Adrenal gland (tissue), 19 donors: ENCODE data around the gene AFAP1. TPM values are rescaled to one million over a fixed set of nuclear protein-coding genes. Genes with fewer than 3 reads are reported as not detected.
A peak's percentile ranks its signal among the peaks of the same experiment; 100 is the strongest.

ENCODE experiments used
- DNase-seq, 7 donors: peaks; one replicate each; pipeline ENCODE4 v3.0.0-alpha.2; 2019 to 2020
- H3K27ac ChIP-seq, 5 donors: fragments of 200-600 bp; sonication (generic) in 4 of 5; 1 replicate in 3 of 5; 2 replicates in 2 of 5; pipeline versions ENCODE4 v1.5.1 to v1.8.0; 2016 to 2020; ENCODE audit warnings: mild to moderate bottlenecking in 1 of 5
- H3K27me3 ChIP-seq: fragments of 200-600 bp; 2 replicates; pipeline ENCODE4 v1.8.0; 2021
- H3K36me3 ChIP-seq, 2 donors: fragments of 200-600 bp; replicated peaks in 1 of 2; 1 replicate in 1 of 2; 2 replicates in 1 of 2; pipeline versions ENCODE4 v1.5.1 to v1.8.0; 2018 to 2022
- H3K4me1 ChIP-seq, 2 donors: fragments of 200-600 bp; replicated peaks in 1 of 2; 1 replicate in 1 of 2; 2 replicates in 1 of 2; pipeline versions ENCODE4 v1.5.1 to v1.8.0; 2018 to 2021
- H3K4me3 ChIP-seq, 4 donors: fragments of 200-600 bp; sonication (generic) in 3 of 4; one replicate each; pipeline ENCODE4 v1.5.1; 2016 to 2018
- H3K9me3 ChIP-seq, 3 donors: fragments of 200-600 bp; sonication (generic) in 1 of 3; replicated peaks in 1 of 3; 1 replicate in 2 of 3; 2 replicates in 1 of 3; pipeline versions ENCODE4 v1.5.1 to v1.8.0; 2016 to 2021
- CTCF ChIP-seq, 6 experiments: fragments of 450-650 bp in 4 of 6; fragments of 200-600 bp in 2 of 6; sonication (generic) in 1 of 6; IDR thresholded peaks; 1 replicate in 5 of 6; 2 replicates in 1 of 6; pipeline versions ENCODE4 v1.5.1 to v1.8.0; 2016 to 2021; ENCODE audit warnings: antibody characterized with exemption in 6 of 6, mild to moderate bottlenecking in 2 of 6, moderate library complexity in 1 of 6
- POLR2A ChIP-seq, 2 donors: fragments of 450-650 bp; IDR thresholded peaks; one replicate each; pipeline ENCODE4 v1.6.1; 2017; ENCODE audit warnings: antibody characterized with exemption in 2 of 2, mild to moderate bottlenecking in 2 of 2, moderate library complexity in 1 of 2
- WGBS, 4 donors: extraction: QIAGEN DNeasy Blood & Tissue Kit in 2 of 4; methylation state at CpG; one replicate each; pipeline versions ENCODE4 v1.1.5 to v1.1.7; 2013 to 2017; 5-methylcytosine and 5-hydroxymethylcytosine counted together
- intact Hi-C, 2 donors: fragments of 100-400 bp; cut with DNase I; formaldehyde crosslinking; loops; one replicate each; pipeline versions ENCODE4 v1.14.1 to v1.15.0; 2022 to 2023
- long read RNA-seq, 10 donors: library from polyadenylated mRNA in 3 of 10; unstranded in 2 of 10; stranded (forward) in 1 of 10; transcript quantifications; one replicate each; pipeline ENCODE4 v2.0.0 and lab custom pipeline, GENCODE V29; 2021 to 2026
- polyA plus RNA-seq, 3 donors: library from polyadenylated mRNA; stranded (reverse); fragments of 200-250 nt in 2 of 3; fragments of 350-450 nt in 1 of 3; fragmentation: Illumina TruSeq in 1 of 3; extraction: RNeasy Lipid Tissue Mini Kit (QIAGEN cat#74804) in 1 of 3; gene quantifications; one replicate each; pipeline ENCODE4 v1.2.3, GENCODE V29; 2013 to 2014
- total RNA-seq, 9 donors: library from RNA; depleted of rRNA in 4 of 9; stranded (reverse); fragments of >200 nt in 4 of 9; fragments of 120-200 nt in 1 of 9; fragmentation: NEBNext Ultra II Directional in 1 of 9; extraction: Animal tissue kit (Norgen Biotek cat#: 25700) in 1 of 9; gene quantifications; one replicate each; pipeline versions ENCODE4 v1.1.0 to v1.2.4, GENCODE V29; 2013 to 2023
- donor health status: healthy with polysubstance abuse.
- donor health status: Bipolar disorder and iron deficiency.
- donor health status: DM: yes; HTN: yes; CAD: no.
- donor health status: DM: no; HTN: no; CAD: no.
- donor health status: DM: no; HTN: no; CAD: no.
- donor health status: DM: yes; HTN: yes; CAD: no.

Gene AFAP1
- 10 to 100 TPM in 6 of 9 donors, 1 to 10 TPM in 3; 6.5 to 16.1 (median 10.6) TPM for total RNA-seq
- 1 to 10 TPM; 3.3 to 4.9 (median 4.7) TPM for polyA plus RNA-seq
- long read RNA-seq, donor 1 = 0 reads
- long read RNA-seq, donor 2 = 0 reads
- long read RNA-seq, donor 3 = 0 reads
- long read RNA-seq, donor 4, partial matches to known transcripts = 0 of 2 reads
- long read RNA-seq, donor 4, other reads (novel, unspliced or antisense) = 2 of 2 reads
- long read RNA-seq, donor 5, full-length matches to known transcripts = 2 of 8 reads
- long read RNA-seq, donor 5, partial matches to known transcripts = 2 of 8 reads
- long read RNA-seq, donor 5, other reads (novel, unspliced or antisense) = 4 of 8 reads
- long read RNA-seq, donor 6 = 0 reads
- long read RNA-seq, donor 7 = 0 reads
- long read RNA-seq, donor 8, full-length matches to known transcripts = 1 of 1 reads
- long read RNA-seq, donor 8, partial matches to known transcripts = 0 of 1 reads
- long read RNA-seq, donor 8, other reads (novel, unspliced or antisense) = 0 of 1 reads
- long read RNA-seq, donor 9 = 0 reads
- long read RNA-seq, donor 10, full-length matches to known transcripts = 1 of 1 reads
- long read RNA-seq, donor 10, partial matches to known transcripts = 0 of 1 reads
- long read RNA-seq, donor 10, other reads (novel, unspliced or antisense) = 0 of 1 reads

GRCh38 chr4:7939377-7940108 lies at the start of gene AFAP1:
Gene AFAP1 (minus strand): TSS chr4:7939861. CDS start chr4:7872078, 67,783 bp downstream.
- Histone ChIP-seq H3K36me3 (no peaks in the 10 kb centered on the region), H3K27me3 (no peaks in the 10 kb centered on the region), H3K27ac (peak within 1 kb of the TSS in 4 of 5 donors; percentile 68 to 91 (median 71)), H3K9me3 (no peaks in the 10 kb centered on the region), H3K4me1 (peaks cover 0 to 8% of the 10 kb centered on the region in 2 donors), H3K4me3 (peak within 1 kb of the TSS; percentile 55 to 94 (median 63))
- TF ChIP-seq CTCF (IDR thresholded peaks at IDR 0.05) = no peak
- peak; percentile 59 to 79 for TF ChIP-seq POLR2A (IDR thresholded peaks at IDR 0.05)
- intact Hi-C loops = no loop called here
- 0 to 1% (median 0%) methylated on average over 4 to 96 of the region's 96 CpGs for WGBS, 4 donors
- DNase-seq = peak; percentile 74 to 90 (median 85)

GRCh38 chr4:7988437-7988836 lies 48.8 kb upstream of the AFAP1 start:
- H3K9me3 ChIP-seq = no peaks in the 10 kb centered on the region
- intact Hi-C loops = loop anchor here in 1 of 2 donors (5.0 kb wide), 1 partner anchor 186 kb away; no protein-coding TSS in a partner anchor
- TF ChIP-seq CTCF (IDR thresholded peaks at IDR 0.05) = no peak
- TF ChIP-seq POLR2A (IDR thresholded peaks at IDR 0.05) = no peak
- no peaks in the 10 kb centered on the region for H3K27me3 ChIP-seq
- H3K36me3 ChIP-seq = no peaks in the 10 kb centered on the region
- H3K4me1 ChIP-seq = no peaks in the 10 kb centered on the region
- no peak overlapping the region for H3K4me3 ChIP-seq
- no peak for DNase-seq
- 86 to 96% (median 91%) methylated on average over 1 of the region's 1 CpG for WGBS, 4 donors
- no peak overlapping the region for H3K27ac ChIP-seq

GRCh38 chr4:7987148-7987989 lies 47.7 kb upstream of the AFAP1 start:
- H3K36me3 ChIP-seq = no peaks in the 10 kb centered on the region
- no peaks in the 10 kb centered on the region for H3K9me3 ChIP-seq
- no peaks in the 10 kb centered on the region for H3K4me1 ChIP-seq
- intact Hi-C loops = loop anchor here (2.0 to 5.0 kb wide), 2 partner anchors 183 to 185 kb away; no protein-coding TSS in a partner anchor
- no peaks in the 10 kb centered on the region for H3K27me3 ChIP-seq
- no peak overlapping the region for H3K4me3 ChIP-seq
- TF ChIP-seq CTCF (IDR thresholded peaks at IDR 0.05) = peak; percentile 81 to 90 (median 89)
- TF ChIP-seq POLR2A (IDR thresholded peaks at IDR 0.05) = no peak
- no peak overlapping the region for H3K27ac ChIP-seq
- DNase-seq = peak; percentile 67 to 91 (median 77)
- WGBS, 4 donors = 47 to 57% (median 50%) methylated on average over 8 to 10 of the region's 10 CpGs
